Frontal cortex (tissue), 4 donors: Measurements from ENCODE around the gene TMEM221. TPM values are rescaled to one million over a fixed set of nuclear protein-coding genes. Genes with fewer than 3 reads are reported as not detected.
"Not testable (repeated sequence)": the region's sequence is repeated elsewhere in the genome, so short reads cannot be mapped to it uniquely, and the experiment has no call there.

Experiments used
- DNase-seq, 2 donors: peaks; one replicate each; pipeline ENCODE4 v3.0.0; 2012; ENCODE audit warnings: low spot score in 2 of 2
- FAIRE-seq: peaks from 2 replicates; lab custom pipeline; 2012; peaks lifted over from hg19 to GRCh38; lab: Jason Lieb, UNC
- total RNA-seq: library from RNA; depleted of rRNA; stranded (reverse); fragments of >200 nt; gene quantifications from one replicate; pipeline ENCODE4 v1.2.3, GENCODE V29; 2014
- donor health status: control.
- donor health status: control.
- donor health status: control.

The TMEM221 gene
- total RNA-seq, 1 donor from 2014 or later: 0.82 TPM

GRCh38 chr19:17475011-17475540 is 26.6 kb upstream of the TMEM221 start:
- not testable (repeated sequence) for FAIRE-seq, DNase-seq

GRCh38 chr19:17473041-17473440 is 24.6 kb upstream of the TMEM221 start:
- DNase-seq (no peak), FAIRE-seq (no peak)

GRCh38 chr19:17471410-17472125 is 23.1 kb upstream of the TMEM221 start:
- DNase-seq (no peak), FAIRE-seq (no peak)

- FAIRE-seq (peak; percentile 92), DNase-seq (peak; percentile 92 to 94)
Measured at GRCh38 chr19:17470068-17470841, 21.8 kb upstream of the TMEM221 start, which contains the start of gene SLC27A1. Gene SLC27A1 (plus strand): TSS chr19:17470524. CDS start chr19:17470541, 17 bp downstream.

- DNase-seq: peak; percentile 68 to 70
- FAIRE-seq: no peak
Measured at GRCh38 chr19:17469481-17470067, 21.1 kb upstream of the TMEM221 start.

- FAIRE-seq (no peak), DNase-seq (no peak)
Measured at GRCh38 chr19:17469092-17469480, 20.6 kb upstream of the TMEM221 start.

- DNase-seq (no peak), FAIRE-seq (no peak)
Measured at GRCh38 chr19:17468302-17469091, 20.0 kb upstream of the TMEM221 start.

GRCh38 chr19:17467471-17468301 is 19.2 kb upstream of the TMEM221 start:
- FAIRE-seq (no peak), DNase-seq (no peak)

- no peak for DNase-seq
- peak; percentile 63 for FAIRE-seq
Measured at GRCh38 chr19:17466487-17466850, 18.0 kb upstream of the TMEM221 start.

- FAIRE-seq: no peak
- DNase-seq: no peak
Measured at GRCh38 chr19:17460372-17461230, 12.1 kb upstream of the TMEM221 start, which contains the start of gene NXNL1. Gene NXNL1 (minus strand): TSS chr19:17460926. CDS start chr19:17460869, 57 bp downstream.

GRCh38 chr19:17458970-17459369 is 10.5 kb upstream of the TMEM221 start:
- DNase-seq (no peak), FAIRE-seq (no peak)

GRCh38 chr19:17457616-17458015 is 9.1 kb upstream of the TMEM221 start:
- FAIRE-seq (no peak), DNase-seq (no peak)

GRCh38 chr19:17456127-17456526 is 7.7 kb upstream of the TMEM221 start:
- no peak for DNase-seq
- no peak for FAIRE-seq

- DNase-seq: no peak
- FAIRE-seq: no peak
Measured at GRCh38 chr19:17455308-17456123, 7.0 kb upstream of the TMEM221 start.

GRCh38 chr19:17454576-17455071 is 6.2 kb upstream of the TMEM221 start:
- FAIRE-seq: no peak
- DNase-seq: no peak

GRCh38 chr19:17451820-17452219 is 3.4 kb upstream of the TMEM221 start:
- DNase-seq: no peak
- no peak for FAIRE-seq
